Testis (tissue), 2 donors: Measurements from ENCODE around the gene DNASE1L3.

Experiments used
- CTCF ChIP-seq, 3 experiments: fragments of 450-650 bp in 2 of 3; fragments of 200-600 bp in 1 of 3; sonication (generic) in 1 of 3; IDR thresholded peaks; one replicate each; pipeline ENCODE4 v1.5.1; 2016 to 2019; ENCODE audit warnings: antibody characterized with exemption in 3 of 3, mild to moderate bottlenecking in 2 of 3, moderate library complexity in 1 of 3
- POLR2A ChIP-seq: fragments of 450-650 bp; IDR thresholded peaks from one replicate; pipeline ENCODE4 v1.6.1; 2017; ENCODE audit warnings: antibody characterized with exemption, mild to moderate bottlenecking, moderate library complexity

- TF ChIP-seq CTCF (IDR thresholded peaks at IDR 0.05) (no peak), POLR2A (no peak)
Observed at GRCh38 chr3:58168498-58168897, 42.3 kb downstream of the DNASE1L3 start.
